ENCODE results near the gene SLC38A8.

Gene SLC38A8

GRCh38 chr16:83994087-83994486 lies 48.5 kb downstream of the SLC38A8 start:
- DNase-seq, result no peak

- DNase-seq, result no peak
These were observed 50.0 kb downstream of the SLC38A8 start for GRCh38 chr16:83992624-83993023.

- DNase-seq, result no peak
These were observed 52.1 kb downstream of the SLC38A8 start for GRCh38 chr16:83990492-83990891.

GRCh38 chr16:83989300-83989699 lies 53.3 kb downstream of the SLC38A8 start:
- DNase-seq, result no peak

GRCh38 chr16:83983491-83983890 lies 59.1 kb downstream of the SLC38A8 start:
- no peak for DNase-seq

GRCh38 chr16:83981799-83982198 lies 60.8 kb downstream of the SLC38A8 start:
- DNase-seq, result no peak

GRCh38 chr16:83980794-83981193 lies 61.8 kb downstream of the SLC38A8 start:
- no peak for DNase-seq

- DNase-seq, result no peak
These were observed 63.2 kb downstream of the SLC38A8 start for GRCh38 chr16:83979441-83979840.

GRCh38 chr16:83978401-83978904 lies 64.1 kb downstream of the SLC38A8 start:
- no peak for DNase-seq

GRCh38 chr16:83977056-83977815 lies 65.4 kb downstream of the SLC38A8 start:
- DNase-seq, result no peak

GRCh38 chr16:83975590-83976260 lies 66.9 kb downstream of the SLC38A8 start:
- DNase-seq, result no peak

- DNase-seq, result no peak
These were observed 68.1 kb downstream of the SLC38A8 start for GRCh38 chr16:83974475-83974874.

GRCh38 chr16:83973581-83974385 lies 68.8 kb downstream of the SLC38A8 start:
- no peak for DNase-seq

GRCh38 chr16:83973077-83973476 lies 69.5 kb downstream of the SLC38A8 start:
- DNase-seq, result no peak

- no peak for DNase-seq
These were observed 70.2 kb downstream of the SLC38A8 start for GRCh38 chr16:83972256-83973008.

GRCh38 chr16:83971165-83972130 lies 71.1 kb downstream of the SLC38A8 start:
- DNase-seq, result no peak

- no peak for DNase-seq
These were observed 72.2 kb downstream of the SLC38A8 start for GRCh38 chr16:83970430-83970815.

- DNase-seq, result no peak
These were observed 72.7 kb downstream of the SLC38A8 start for GRCh38 chr16:83969771-83970429.

- DNase-seq, result no peak
These were observed 73.5 kb downstream of the SLC38A8 start for GRCh38 chr16:83968891-83969649.

- DNase-seq, result no peak
These were observed 74.2 kb downstream of the SLC38A8 start for GRCh38 chr16:83968306-83968851.

All from NCI-H1694 treated with DMSO at 0.1 percent for 48 hours (cell line).